ENCODE results near the gene IGLL1.

IGLL1 gene

DNA sequence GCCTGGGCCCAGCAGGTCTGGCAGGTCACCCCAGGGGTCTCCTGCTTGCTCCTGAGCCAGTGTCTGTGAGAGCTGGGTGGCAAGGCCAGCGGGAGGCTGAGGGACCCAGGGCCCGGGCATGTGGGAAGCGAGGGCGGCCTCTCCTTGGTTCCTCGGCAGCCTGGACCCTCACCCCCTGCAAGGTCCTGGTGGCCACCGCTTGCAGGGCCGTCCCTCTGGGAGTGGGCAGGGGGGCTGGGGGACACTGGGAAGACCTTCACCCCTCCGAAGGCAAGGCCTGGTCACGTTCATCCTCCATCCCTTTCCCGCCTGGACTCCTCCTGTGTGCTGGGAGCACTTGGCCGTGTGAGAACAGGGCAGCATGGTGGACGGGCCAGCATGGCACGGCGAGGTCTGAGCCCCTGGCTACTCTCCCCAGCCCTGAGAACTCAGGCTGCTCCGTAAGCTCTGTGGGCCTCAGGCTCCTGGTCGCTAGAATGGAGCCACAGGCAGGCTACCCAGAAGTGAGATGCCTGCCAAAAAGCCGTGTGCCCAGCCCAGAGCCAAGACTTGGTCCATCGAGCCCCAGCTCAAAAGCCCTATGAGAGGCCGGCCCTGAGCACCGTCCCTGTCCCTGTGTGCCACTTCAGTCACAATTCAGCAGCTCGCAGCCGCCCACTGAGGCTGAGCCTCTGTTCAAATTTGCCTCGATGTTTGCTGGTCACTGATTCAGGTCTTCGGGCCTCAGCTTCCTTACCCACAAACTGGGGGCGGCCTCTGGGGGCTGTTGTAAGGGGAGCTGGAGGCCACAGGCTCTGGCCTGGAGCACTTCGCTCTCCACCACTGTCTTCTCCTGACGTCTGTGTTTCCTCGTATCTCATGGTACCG, 45.0 kb downstream of the IGLL1 start:
- H3K4me2 ChIP-seq (ENCODE audit: low read length): no peak overlapping the region
- H3K9me2 ChIP-seq (replicated peaks; ENCODE audit: control insufficient read depth, low read length): no peaks in the 10 kb centered on the region
- H3F3A ChIP-seq (ENCODE audit: control insufficient read depth, insufficient read depth): no peaks in the 10 kb centered on the region
- no peaks in the 10 kb centered on the region for H3K36me3 ChIP-seq (ENCODE audit: control insufficient read depth, low read length)
- no peaks in the 10 kb centered on the region for H3K9me3 ChIP-seq (ENCODE audit: control insufficient read depth, insufficient read depth, low read length)
- peaks cover 16% of the 10 kb centered on the region for H3K4me1 ChIP-seq (ENCODE audit: control insufficient read depth, low read length)
- no peaks in the 10 kb centered on the region for H4K20me1 ChIP-seq (ENCODE audit: control insufficient read depth, insufficient read depth, low read depth, low read length)
- no peaks in the 10 kb centered on the region for H3K79me2 ChIP-seq (ENCODE audit: control insufficient read depth, low read length)
- no peaks in the 10 kb centered on the region for H3K27me3 ChIP-seq (ENCODE audit: control insufficient read depth, low read length)
- TF ChIP-seq EZH2phosphoT487 (IDR thresholded peaks at IDR 0.05; ENCODE audit: borderline replicate concordance, low read length): no peak
- TF ChIP-seq, protein P1, sequence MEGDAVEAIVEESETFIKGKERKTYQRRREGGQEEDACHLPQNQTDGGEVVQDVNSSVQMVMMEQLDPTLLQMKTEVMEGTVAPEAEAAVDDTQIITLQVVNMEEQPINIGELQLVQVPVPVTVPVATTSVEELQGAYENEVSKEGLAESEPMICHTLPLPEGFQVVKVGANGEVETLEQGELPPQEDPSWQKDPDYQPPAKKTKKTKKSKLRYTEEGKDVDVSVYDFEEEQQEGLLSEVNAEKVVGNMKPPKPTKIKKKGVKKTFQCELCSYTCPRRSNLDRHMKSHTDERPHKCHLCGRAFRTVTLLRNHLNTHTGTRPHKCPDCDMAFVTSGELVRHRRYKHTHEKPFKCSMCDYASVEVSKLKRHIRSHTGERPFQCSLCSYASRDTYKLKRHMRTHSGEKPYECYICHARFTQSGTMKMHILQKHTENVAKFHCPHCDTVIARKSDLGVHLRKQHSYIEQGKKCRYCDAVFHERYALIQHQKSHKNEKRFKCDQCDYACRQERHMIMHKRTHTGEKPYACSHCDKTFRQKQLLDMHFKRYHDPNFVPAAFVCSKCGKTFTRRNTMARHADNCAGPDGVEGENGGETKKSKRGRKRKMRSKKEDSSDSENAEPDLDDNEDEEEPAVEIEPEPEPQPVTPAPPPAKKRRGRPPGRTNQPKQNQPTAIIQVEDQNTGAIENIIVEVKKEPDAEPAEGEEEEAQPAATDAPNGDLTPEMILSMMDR (IDR thresholded peaks at IDR 0.05; ENCODE audit: low read depth, low read length, poor library complexity, severe bottlenecking): no peak
- H3K27ac ChIP-seq (ENCODE audit: low read depth, low read length): no peak overlapping the region
- no peak overlapping the region for H3K4me3 ChIP-seq (ENCODE audit: low read length)

DNA sequence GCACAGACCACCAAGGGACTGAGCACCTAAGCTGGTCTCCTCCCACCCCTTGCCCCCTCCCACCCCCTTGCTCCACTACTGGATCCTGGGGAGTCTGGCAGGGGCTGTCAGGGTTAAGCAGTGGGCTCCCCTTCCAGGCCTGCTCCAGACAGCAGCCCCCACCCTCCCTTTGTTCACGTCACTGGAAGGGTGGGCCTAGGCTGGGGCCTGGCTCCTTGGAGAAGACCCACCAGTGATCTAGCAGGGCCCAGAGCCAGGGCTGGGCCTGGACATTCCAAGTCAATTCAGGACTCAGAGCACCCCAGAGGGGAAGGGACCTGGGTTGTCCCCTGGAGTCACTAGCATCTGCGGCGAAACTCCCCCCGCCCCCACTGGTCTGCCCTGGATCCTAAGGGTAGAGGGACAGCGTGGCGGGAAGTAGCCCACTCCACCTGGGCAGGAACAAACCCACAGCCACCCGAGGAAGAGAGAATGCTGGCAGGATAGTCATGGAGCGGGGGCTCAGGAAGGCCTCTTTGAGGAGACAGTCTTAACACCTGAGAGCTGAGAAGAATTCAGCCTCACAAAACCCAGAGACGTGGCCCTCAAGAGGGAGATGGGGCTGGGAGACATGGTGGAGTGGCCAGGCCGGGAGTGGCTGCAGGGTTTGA, 45.8 kb downstream of the IGLL1 start:
- peaks cover 14% of the 10 kb centered on the region for H3K4me1 ChIP-seq (ENCODE audit: control insufficient read depth, low read length)
- no peaks in the 10 kb centered on the region for H3K9me3 ChIP-seq (ENCODE audit: control insufficient read depth, insufficient read depth, low read length)
- TF ChIP-seq EZH2phosphoT487 (IDR thresholded peaks at IDR 0.05; ENCODE audit: borderline replicate concordance, low read length): no peak
- TF ChIP-seq, protein P1 (IDR thresholded peaks at IDR 0.05; ENCODE audit: low read depth, low read length, poor library complexity, severe bottlenecking): no peak
- H3K36me3 ChIP-seq (ENCODE audit: control insufficient read depth, low read length): no peaks in the 10 kb centered on the region
- H3K4me3 ChIP-seq (ENCODE audit: low read length): no peak overlapping the region
- no peaks in the 10 kb centered on the region for H3K9me2 ChIP-seq (replicated peaks; ENCODE audit: control insufficient read depth, low read length)
- H3F3A ChIP-seq (ENCODE audit: control insufficient read depth, insufficient read depth): no peaks in the 10 kb centered on the region
- no peak overlapping the region for H3K4me2 ChIP-seq (ENCODE audit: low read length)
- H3K27me3 ChIP-seq (ENCODE audit: control insufficient read depth, low read length): no peaks in the 10 kb centered on the region
- no peaks in the 10 kb centered on the region for H4K20me1 ChIP-seq (ENCODE audit: control insufficient read depth, insufficient read depth, low read depth, low read length)
- H3K27ac ChIP-seq (ENCODE audit: low read depth, low read length): no peak overlapping the region
- H3K79me2 ChIP-seq (ENCODE audit: control insufficient read depth, low read length): no peaks in the 10 kb centered on the region

DNA sequence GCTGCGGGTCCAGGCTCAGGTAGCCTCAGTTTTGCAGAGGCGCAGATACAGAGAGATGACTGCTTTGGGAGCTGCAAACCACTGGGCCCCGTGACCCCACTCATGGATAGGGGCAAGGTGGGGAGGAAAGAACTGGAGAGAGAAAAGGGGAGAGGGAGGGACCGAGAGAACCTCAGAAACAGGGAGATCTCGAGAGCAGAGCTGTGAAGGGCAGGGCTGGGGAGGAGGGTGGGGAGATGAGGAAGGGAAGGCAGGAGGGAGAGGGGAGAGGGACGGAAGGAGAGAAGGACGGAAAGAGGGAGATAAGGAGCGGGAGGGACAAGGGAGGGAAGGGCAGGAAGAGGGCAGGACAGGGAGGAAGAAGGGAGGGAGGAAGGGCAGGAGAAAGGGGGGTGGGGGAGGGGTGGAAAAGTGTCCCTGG, 46.3 kb downstream of the IGLL1 start:
- no peak overlapping the region for H3K27ac ChIP-seq (ENCODE audit: low read depth, low read length)
- H3K27me3 ChIP-seq (ENCODE audit: control insufficient read depth, low read length): no peaks in the 10 kb centered on the region
- no peaks in the 10 kb centered on the region for H3K79me2 ChIP-seq (ENCODE audit: control insufficient read depth, low read length)
- no peaks in the 10 kb centered on the region for H3K9me2 ChIP-seq (replicated peaks; ENCODE audit: control insufficient read depth, low read length)
- peaks cover 13% of the 10 kb centered on the region for H3K4me1 ChIP-seq (ENCODE audit: control insufficient read depth, low read length)
- H4K20me1 ChIP-seq (ENCODE audit: control insufficient read depth, insufficient read depth, low read depth, low read length): no peaks in the 10 kb centered on the region
- H3K36me3 ChIP-seq (ENCODE audit: control insufficient read depth, low read length): no peaks in the 10 kb centered on the region
- no peaks in the 10 kb centered on the region for H3F3A ChIP-seq (ENCODE audit: control insufficient read depth, insufficient read depth)
- TF ChIP-seq EZH2phosphoT487 (IDR thresholded peaks at IDR 0.05; ENCODE audit: borderline replicate concordance, low read length): no peak
- TF ChIP-seq, protein P1 (IDR thresholded peaks at IDR 0.05; ENCODE audit: low read depth, low read length, poor library complexity, severe bottlenecking): no peak
- H3K9me3 ChIP-seq (ENCODE audit: control insufficient read depth, insufficient read depth, low read length): no peaks in the 10 kb centered on the region
- no peak overlapping the region for H3K4me2 ChIP-seq (ENCODE audit: low read length)
- no peak overlapping the region for H3K4me3 ChIP-seq (ENCODE audit: low read length)

All from DOHH2 (cell line).